HG03432 (cell line): Measurements from ENCODE around the gene PTCRA.
"Not testable (repeated sequence)": the region's sequence is repeated elsewhere in the genome, so short reads cannot be mapped to it uniquely, and the experiment has no call there.

Experiments used
- ATAC-seq: cut with Tn5 transposase; IDR thresholded peaks from one replicate; pipeline ENCODE4 v1.9.1; 2021; ENCODE audit warnings: mild to moderate bottlenecking, moderate library complexity; ENCODE audit not compliant: unreplicated experiment

PTCRA gene, protein sequence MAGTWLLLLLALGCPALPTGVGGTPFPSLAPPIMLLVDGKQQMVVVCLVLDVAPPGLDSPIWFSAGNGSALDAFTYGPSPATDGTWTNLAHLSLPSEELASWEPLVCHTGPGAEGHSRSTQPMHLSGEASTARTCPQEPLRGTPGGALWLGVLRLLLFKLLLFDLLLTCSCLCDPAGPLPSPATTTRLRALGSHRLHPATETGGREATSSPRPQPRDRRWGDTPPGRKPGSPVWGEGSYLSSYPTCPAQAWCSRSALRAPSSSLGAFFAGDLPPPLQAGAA

DNA sequence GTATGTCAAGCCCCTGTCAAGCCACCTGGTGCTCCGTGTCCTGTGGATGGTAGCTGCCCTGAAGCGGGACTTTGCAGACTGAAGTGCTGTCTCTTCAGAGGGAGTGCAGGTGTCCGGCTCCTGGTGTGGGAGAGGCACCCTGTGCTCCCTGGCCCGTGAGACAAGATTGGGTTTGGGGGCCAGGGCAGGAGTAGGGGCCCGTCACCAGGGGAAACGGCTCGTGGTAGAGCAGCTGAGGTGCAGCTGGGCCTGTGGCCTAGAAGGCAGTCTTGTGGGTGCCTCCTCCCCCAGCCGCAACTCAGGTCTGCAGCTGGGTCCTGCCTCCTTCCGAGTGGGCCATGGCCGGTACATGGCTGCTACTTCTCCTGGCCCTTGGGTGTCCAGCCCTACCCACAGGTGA is at the start of gene PTCRA:
Gene PTCRA, plus strand, starts transcription at position 322 of the 400 bp plus-strand sequence. Its CDS starts 17 bp downstream, at position 339.
- no peak for ATAC-seq

GRCh38 chr6:42870145-42870936 is 45.5 kb upstream of the PTCRA start:
- no peak for ATAC-seq

DNA sequence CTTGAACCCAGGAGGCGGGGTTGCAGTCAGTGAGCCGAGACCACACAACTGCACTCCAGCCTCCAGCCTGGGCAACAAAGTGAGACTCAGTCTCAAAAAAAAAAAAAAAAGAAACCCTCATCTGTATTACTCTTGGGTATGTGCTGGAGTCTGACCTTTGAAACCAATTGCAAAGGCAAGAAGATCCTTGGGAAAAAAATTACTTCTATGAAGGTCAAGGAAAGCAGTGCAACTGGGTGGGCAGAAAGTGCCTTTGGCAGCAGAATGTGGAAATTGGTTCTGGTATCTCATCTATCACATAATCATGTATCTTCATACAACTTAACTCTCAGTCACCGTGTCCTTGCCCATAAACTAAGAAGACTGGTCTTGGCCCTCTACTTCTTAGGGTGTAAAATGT is 44.1 kb upstream of the PTCRA start:
- ATAC-seq, result no peak

- no peak for ATAC-seq
Observed at GRCh38 chr6:42873313-42873712, 42.5 kb upstream of the PTCRA start.

- ATAC-seq, result no peak
Observed at GRCh38 chr6:42877695-42878094, 38.2 kb upstream of the PTCRA start.

GRCh38 chr6:42879372-42880239 is 36.2 kb upstream of the PTCRA start, which contains the start of gene RPL7L1:
Gene RPL7L1 (plus strand): TSS chr6:42879616. CDS start chr6:42879911, 295 bp downstream.
- ATAC-seq, result peak; percentile 88

DNA sequence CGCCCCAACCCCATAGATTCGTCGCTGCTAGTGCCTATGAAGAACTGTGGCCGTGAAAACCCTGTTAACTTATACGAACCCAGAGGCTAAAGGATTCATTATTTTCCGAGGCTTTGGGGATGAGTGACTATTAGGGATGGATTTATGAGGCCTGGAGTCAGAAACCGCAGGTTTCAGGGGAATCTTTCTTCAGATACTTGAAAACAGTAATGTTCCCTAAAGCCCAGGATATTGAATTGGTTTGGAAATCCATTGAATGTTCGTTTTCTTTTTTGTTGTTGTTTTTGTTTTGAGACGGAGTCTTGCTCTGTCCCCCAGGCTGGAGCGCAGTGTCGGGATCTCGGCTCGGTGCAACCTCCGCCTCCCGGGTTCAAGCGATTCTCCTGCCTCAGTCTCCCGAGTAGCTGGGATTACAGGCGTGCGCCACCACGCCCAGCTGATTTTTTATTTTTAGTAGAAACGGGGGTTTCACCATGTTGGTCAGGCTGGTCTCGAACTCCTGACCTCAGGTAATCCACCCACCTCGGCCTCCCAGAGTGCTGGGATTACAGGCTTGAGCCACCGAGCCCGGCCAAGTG is 35.5 kb upstream of the PTCRA start:
- ATAC-seq, result not testable (repeated sequence)

GRCh38 chr6:42880871-42881270 is 35.0 kb upstream of the PTCRA start:
- not testable (repeated sequence) for ATAC-seq

DNA sequence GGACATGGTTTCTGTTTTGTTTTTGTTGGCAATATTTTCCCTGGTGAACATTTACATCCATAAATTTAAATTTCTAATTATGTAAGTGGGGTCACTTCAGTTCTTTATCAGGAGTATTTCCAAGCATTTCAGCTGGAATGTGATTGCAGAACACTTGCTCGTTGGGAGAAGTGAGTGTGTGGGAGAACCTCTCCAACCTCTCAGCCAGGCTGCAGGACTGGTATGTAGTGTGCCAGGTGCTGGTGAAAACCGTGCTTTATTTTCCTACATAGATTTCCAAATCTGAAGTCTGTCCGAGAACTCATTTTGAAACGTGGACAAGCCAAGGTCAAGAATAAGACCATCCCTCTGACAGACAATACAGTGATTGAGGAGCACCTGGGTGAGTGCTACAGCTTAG is 30.2 kb upstream of the PTCRA start:
- ATAC-seq, result no peak

- ATAC-seq, result not testable (repeated sequence)
Observed at GRCh38 chr6:42888201-42888600, 27.7 kb upstream of the PTCRA start.

DNA sequence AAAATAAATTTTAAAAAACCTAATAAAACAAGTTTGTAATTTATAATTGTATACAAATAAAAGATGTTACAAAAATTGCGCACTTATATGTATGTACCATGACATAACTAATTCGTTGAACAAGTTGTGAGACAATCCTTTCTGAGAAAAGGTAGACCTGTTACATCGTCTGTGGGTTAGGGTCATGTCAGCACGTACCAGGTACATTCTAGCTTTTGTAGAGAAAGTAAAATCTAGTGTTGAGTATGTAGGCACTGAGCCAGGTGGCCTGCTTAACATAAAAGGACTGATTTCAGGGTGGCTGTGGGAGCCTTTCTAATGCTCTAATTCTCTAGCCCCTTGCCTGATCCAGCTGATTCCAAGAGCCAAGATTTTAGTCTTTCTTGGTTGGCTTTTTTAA is 26.0 kb upstream of the PTCRA start:
- no peak for ATAC-seq

GRCh38 chr6:42890311-42891198 is 25.3 kb upstream of the PTCRA start:
- peak; percentile 87 for ATAC-seq

DNA sequence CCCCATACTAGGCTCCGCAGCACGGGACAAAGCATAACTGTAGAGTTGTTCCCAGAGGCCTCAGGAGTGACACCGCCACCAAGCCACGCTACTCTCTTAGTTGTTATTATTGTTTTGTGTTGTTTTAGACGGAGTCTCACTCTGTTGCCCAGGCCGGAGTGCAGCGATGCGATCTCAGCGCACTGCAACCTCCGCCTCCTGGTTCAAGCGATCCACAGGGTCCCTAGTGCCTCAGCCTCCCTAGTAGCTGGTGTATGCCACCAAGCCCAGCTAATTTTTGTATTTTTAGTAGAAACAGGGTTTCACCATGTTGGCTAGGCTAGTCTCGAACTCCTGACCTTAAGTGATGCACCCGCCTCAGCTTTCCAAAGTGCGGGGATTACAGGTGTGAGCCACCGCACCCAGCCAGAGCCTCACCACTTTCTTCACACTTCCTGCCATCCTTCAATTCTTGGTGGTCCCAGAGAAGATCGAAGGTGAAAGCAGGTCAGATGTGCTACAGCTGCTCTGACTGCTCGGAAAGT is 24.6 kb upstream of the PTCRA start:
- no peak for ATAC-seq

DNA sequence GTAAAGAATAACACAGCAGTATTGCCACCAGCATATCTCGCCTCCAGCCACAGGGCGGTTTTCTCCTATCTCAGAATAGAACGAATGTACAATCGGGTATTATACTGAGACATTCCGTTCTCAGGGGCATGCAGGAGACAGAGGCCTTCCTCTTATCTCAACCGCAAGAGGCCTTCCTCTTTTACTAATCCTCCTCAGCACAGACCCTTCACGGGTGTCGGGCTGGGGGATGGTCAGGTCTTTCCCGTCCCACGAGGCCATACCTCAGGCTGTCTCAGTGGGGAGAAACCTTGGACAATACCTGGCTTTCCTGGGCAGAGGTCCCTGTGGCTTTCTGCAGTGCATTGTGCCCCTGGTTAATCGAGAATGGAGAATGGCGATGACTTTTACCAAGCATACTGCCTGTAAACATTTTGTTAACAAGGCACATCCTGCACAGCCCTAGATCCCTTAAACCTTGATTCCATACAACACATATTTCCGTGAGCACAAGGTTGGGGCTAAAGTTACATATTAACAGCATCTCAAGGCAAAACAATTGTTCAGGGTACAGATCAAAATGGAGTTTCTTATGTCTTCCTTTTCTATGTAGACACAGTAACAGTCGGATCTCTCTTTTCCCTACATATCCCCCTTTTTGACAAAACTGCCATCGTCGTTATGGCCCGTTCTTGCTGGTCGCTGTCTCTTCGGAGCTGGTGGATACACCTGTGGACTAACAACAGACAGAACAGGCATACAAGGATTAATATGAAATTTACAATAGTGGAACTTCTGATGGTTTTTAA is 21.6 kb upstream of the PTCRA start:
- not testable (repeated sequence) for ATAC-seq

- no peak for ATAC-seq
Observed at GRCh38 chr6:42896178-42896719, 19.6 kb upstream of the PTCRA start.

GRCh38 chr6:42898891-42899361 is 16.9 kb upstream of the PTCRA start:
- no peak for ATAC-seq

DNA sequence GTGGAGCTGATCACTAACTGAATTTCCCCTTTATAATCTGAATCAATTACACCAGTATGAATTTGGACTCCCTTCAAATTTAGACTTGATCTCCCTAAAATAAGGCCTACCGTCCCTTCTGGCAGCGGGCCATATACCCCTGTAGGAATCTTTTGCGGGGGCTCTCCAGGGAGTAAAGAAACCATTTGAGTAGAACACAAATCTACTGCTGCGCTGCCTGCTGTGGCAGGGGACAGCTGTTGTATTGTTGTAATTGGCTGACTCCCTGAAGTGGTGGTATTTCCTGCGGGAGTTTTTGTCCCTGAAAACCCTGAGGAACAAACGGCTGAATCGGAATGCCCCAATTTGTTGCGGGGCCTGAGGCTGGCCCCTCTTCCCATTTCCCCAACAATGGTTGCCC is 16.0 kb upstream of the PTCRA start:
- no peak for ATAC-seq

DNA sequence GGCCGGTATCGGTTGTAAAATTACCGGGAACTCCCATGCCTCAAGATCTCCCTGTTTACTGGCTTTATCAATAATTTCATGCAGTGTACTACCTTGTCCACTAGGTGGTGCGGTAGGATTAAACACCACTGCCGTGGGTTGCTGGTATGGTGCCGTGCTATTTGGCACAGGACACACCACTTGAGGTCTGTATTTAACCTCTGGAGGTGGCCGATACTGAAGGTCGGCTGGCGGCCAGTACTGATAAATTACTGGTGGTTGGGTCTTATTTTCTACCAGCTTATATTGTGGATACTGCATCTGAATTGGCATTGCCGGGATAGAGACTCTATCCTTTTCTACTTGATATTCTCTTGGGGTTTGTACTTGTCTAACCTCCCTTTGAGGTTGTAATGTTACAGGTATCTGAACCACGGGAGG is 14.3 kb upstream of the PTCRA start:
- ATAC-seq, result peak; percentile 63
